ENCODE data around the gene KLK14.

Gene KLK14

GRCh38 chr19:51040151-51040550, 42.5 kb downstream of the KLK14 start:
- DNase-seq = no peak

- no peak for DNase-seq
Measured at GRCh38 chr19:51036519-51036918, 46.2 kb downstream of the KLK14 start.

- no peak for DNase-seq
Measured at GRCh38 chr19:51034704-51035103, 48.0 kb downstream of the KLK14 start, which contains the start of gene KLK12. KLK12 (minus strand) TSS chr19:51035002; CDS start chr19:51034621, 381 bp downstream.

GRCh38 chr19:51031880-51032225, 50.8 kb downstream of the KLK14 start:
- DNase-seq = no peak

- no peak for DNase-seq
Measured at GRCh38 chr19:51031220-51031879, 51.3 kb downstream of the KLK14 start.

- no peak for DNase-seq
Measured at GRCh38 chr19:51030631-51031030, 52.1 kb downstream of the KLK14 start.

GRCh38 chr19:51029718-51030117, 53.0 kb downstream of the KLK14 start:
- no peak for DNase-seq

Data from activated T-cell treated with anti-CD3 and anti-CD28 coated beads for 4 hours (primary cell).